LoVo (cell line): Measurements from ENCODE around the gene SMNDC1.

Experiments used
- DNase-seq: peaks from one replicate; pipeline ENCODE4 v3.0.0-alpha.2; 2016; ENCODE audit warnings: low spot score

The SMNDC1 gene

DNA sequence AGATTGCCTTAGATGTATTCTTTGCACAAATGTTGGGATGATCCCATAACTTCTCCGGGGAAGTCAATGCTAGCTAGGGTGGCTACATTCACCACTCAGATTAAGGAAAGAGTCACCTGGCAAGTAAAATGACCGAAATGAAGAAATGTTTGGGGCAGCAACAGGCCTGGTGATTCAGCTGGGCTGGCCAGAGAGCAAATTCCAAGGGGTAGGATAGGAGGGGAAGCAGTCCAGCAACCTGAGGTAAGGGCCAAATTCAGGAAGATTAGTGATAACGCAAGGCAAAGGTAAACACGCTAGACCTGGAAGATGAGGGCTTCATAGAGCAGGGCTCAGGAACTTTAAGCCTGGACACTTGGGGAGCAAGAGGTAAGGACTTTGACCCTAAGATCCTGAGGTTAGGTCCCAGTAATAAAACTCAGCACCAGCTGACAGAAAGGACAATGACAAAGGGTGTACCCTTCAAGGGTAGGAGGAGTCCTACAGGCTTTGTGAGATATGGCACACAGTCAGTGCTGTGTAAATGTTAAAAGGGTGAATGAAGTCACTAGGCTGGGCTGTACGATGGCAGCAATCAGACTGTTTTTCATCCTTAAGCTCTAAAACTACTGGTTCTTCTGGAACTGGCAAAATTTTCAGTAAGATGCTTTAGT lies 22.7 kb upstream of the SMNDC1 start:
- DNase-seq: peak; percentile 36

DNA sequence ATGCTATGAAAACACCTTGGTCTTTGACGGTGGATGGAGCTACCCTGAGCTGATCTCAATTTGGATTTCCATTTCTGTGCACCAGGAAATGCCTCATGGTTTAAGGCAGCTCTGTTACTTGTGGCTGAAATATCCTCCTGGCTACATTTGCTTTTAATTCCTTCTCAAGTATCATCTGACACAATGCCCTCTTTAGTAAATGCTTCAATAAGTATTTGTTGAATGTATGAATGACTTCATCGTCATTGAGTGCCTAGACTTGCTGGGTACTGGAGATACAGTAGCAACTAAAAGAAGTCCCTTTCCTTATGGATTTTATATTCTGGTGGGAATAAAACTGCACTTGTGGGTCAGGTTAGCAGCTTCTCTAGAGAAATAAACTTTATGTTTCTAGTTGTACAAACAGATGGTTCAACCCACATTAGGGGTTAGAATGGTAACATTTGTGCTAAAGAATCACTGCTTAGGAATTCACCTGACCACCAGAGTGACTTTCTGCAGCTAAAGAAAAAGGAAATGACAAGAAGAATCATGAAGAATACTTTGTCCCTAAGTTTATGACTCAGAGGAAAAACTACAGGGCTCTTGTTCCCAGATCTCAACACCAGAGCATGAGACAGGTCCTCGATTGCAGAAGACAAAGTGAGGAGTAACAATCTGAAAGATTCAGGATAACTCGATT lies 21.8 kb upstream of the SMNDC1 start:
- DNase-seq: peak; percentile 20

DNA sequence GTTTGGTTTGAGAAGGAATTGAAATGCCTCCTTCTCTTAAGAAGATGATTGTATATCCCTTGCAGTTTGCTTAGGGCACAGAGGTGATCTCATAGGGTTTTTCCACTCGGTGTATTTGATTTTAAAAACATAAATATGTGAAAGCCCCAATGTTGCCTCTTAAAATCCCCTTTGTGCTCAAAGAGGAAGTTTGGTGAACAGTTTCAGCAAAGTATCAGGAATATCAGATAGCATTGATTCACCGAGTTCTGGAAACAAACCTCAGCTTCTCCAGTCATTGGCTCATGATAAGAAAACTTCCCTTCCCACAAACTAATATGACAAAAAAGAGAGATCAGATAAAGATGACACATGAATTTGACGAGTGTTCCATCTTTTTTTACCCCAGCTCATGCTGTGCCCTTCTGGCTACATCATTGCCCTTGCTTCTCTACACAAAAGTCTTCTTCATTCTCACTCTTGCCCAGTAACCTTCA lies 20.1 kb upstream of the SMNDC1 start:
- no peak for DNase-seq

- DNase-seq: no peak
These were observed 19.6 kb upstream of the SMNDC1 start for GRCh38 chr10:110324201-110324804.

DNA sequence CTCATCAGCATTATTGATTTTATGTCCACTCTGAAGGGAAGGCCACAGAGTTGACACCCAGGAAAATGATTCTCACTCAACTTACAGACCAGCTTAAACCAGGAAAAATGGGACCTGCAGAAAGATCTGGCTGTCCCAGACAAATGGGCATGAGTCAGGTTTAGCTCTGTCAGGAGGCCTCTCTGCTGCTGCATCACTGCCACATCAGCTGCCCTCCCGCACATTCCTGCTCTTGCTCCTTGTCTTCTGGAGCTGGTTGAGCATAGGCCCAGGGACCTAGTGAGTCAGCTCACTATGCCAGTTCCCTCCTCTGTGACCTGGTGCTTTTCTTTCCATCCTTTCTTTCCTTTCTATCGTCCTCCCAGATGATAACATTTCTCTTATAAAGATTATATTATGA lies 18.8 kb upstream of the SMNDC1 start:
- DNase-seq: no peak

GRCh38 chr10:110321869-110322620 lies 17.3 kb upstream of the SMNDC1 start:
- no peak for DNase-seq

DNA sequence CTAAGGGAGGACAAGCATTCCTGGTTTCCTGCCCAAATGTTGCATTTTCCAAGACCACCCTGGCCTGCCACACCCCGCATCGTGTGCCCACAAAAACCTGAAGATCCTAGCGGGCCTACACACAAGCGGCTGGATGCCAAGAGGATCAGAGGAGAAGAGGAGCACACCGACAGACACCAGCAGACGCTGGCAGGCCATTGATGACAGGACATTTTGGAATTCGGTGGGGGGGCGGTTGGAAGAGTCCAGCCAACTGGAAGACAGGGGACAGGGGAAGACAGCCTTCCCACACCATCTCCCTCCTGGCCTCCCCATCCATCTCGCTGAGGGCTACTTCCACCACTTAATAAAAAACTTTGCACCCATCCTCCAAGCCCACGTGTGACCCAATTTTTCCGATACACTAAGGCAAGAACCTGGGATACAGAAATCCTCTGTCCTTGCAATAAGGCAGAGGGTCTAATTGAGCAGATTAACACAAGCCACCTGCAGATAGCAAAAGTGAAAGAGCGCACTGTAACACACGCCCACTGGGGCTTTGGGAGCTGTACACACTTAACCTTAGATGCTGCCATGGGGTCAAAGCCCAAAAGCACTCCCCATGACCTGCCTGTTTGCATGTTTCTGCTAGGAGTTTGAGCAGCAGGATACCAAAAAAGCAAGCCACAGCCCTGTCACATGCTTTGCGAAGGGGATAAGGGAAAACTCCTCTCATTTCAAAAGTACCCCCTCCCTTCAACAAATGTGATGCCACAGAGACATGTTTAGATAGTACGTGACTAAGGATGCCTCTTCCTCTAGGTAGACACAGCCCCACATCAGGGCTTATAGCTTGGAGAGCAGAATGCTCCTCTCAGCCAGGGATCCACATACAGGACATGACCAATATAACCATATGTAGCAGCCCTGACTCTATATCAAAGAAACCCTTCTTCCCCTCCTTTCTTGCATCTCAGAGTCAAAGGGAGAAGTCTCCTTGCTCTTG lies 13.4 kb upstream of the SMNDC1 start:
- DNase-seq: no peak

- no peak for DNase-seq
These were observed 9.0 kb upstream of the SMNDC1 start for GRCh38 chr10:110313674-110314073.

DNA sequence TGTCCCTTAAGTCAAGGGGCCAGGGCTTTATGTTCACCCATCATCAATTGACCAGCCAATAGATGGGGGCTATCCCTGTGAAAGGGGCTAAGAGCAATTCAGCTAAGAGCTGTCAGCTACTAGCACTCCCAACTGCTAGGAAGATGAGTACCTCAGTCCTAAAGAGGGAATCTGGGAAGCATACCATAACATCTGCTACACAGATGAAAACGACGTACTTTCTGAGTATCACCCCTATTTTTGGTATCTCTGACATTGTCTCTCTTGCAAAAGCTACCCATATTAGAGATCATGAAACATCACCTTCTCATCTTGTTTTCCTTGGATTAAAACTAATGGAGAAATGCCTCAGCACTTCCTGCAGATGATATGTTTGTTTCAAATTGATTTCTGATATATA lies 7.5 kb upstream of the SMNDC1 start:
- DNase-seq: no peak

DNA sequence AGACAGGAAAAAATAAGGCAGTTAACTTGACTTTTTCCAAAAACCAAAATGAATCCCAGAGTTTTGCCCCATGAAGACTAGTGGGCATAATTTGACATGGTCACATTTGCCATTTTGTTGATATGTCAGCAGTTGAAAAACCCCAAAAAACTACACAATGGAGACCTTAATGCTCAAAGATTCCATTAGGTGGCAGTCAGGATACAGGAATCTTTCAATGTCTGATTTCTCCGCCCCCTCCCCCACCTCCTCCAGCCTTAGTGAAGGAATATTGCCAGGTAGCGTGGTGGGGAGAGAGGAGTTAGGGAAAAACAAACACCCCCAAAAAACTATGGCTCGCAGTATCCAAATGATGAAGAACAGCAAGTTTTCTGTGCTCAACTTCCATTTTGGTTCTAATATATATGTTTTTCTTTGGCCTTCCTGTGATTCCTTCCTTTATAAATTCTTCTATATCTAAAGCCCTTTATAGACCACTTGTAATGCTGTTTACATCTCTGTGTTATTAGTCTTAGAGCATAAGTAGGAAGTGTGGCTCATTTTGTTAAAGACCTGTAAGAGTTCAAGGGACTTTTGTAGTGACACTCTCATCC lies 6.7 kb upstream of the SMNDC1 start:
- DNase-seq: peak; percentile 72

DNA sequence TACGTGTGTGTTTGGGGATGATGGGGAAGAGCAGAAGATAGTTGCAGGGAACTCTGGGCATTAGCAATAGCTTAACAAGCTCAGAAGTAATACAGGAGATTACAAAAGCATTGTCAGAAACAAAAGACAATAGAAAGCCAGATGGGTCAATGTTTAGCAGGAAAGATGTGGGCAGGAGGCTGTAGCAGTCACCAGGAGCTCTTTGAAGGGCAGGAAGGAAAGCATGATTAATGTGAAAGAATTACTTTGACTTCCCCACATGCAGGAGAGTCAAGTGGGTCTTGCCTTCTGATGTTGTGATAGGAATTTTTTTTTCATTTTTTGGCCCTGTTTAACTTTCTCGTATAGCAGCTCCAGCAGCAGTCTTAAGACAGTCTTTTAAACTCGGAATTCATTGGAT lies 6.0 kb upstream of the SMNDC1 start:
- no peak for DNase-seq

DNA sequence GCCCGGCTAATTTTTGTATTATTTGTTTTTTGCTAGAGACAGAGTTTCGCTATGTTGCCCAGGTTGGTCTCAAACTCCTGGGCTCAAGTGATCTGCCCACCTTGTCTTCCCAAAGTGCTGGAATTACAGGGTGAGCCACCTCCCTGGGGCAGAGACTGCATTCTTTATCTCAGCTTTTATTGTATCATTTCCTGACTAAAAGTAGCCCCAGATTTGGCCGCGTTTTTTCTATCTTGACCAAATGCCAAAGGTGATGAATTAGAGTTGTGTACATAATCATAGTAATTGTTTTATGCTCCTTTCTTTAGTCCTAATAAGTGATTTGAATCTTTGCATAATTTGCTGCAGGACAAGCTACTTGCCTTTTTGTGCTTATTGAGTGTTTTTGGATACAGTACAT lies 3.1 kb upstream of the SMNDC1 start:
- no peak for DNase-seq

GRCh38 chr10:110306452-110306768 lies 1.7 kb upstream of the SMNDC1 start:
- DNase-seq: no peak

GRCh38 chr10:110305767-110306451 lies 1.2 kb upstream of the SMNDC1 start:
- peak; percentile 84 for DNase-seq

- peak; percentile 24 for DNase-seq
These were observed 333 bp downstream of the SMNDC1 start for GRCh38 chr10:110304394-110304779.

- no peak for DNase-seq
These were observed 1.0 kb downstream of the SMNDC1 start for GRCh38 chr10:110303681-110304080.

GRCh38 chr10:110300486-110300986 lies 4.2 kb downstream of the SMNDC1 start:
- no peak for DNase-seq

DNA sequence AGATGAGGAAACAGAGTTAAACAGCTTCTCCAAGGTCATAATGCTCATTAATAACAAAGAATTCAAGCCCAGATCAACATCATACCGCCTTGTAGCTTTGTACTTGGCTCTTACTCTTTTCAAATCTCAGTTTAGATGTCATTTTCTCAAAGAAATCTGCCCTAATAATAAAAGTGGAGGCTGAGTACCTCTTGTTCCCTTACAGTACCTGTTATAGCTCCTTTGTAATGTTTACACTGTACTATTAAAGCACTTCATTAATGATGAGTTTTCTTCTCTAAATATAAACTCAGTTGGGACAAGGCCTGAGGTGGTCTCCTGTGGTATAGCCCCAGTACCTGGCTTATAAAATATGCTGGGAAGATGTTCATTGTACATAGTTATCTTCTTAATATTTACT lies 7.8 kb downstream of the SMNDC1 start:
- DNase-seq: no peak

GRCh38 chr10:110286841-110287240 lies 17.9 kb downstream of the SMNDC1 start:
- no peak for DNase-seq

DNA sequence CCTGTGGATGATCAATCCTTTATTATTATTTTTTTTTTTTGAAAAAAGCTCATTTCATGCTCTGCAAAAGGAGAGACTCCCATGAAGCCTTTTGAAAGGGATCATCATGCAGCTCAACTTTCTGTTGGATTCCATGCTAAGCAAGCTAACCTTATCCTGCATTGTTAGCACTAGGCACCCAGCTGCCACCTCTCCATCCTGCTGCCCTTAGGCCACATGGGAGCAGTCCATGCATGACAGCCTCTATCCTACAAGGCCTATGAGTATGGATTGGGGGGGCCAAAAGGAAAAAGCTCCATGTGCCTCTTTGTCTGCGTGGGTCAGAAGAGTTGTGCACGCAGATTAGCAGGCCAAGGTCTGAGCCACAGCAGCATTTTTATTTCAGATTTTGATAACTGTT lies 19.2 kb downstream of the SMNDC1 start:
- DNase-seq: no peak
